ENCODE measurements around the gene IL7R. TPM values are rescaled to one million over a fixed set of nuclear protein-coding genes. Genes with fewer than 3 reads are reported as not detected.

Gene IL7R
- total and polyA plus RNA-seq, 2 of the 13 experiments (the other 11 are each of a cell fraction or from before 2014, with no cell fraction given) = not detected

- POLR2A ChIA-PET = no interaction called here
- Histone ChIP-seq H3K9ac (ENCODE audit: insufficient read depth, low read depth, low read length) (no peak overlapping the region), H3K36me3 (replicated peaks in 1 of 2; ENCODE audit: control insufficient read depth in 1 of 2, insufficient read depth in 2 of 2, low read length in 2 of 2) (no peaks in the 10 kb centered on the region), H3K4me2 (ENCODE audit: low read depth, low read length) (no peak overlapping the region), H3K27ac (ENCODE audit: extremely low read length, insufficient read depth, low read length) (no peak overlapping the region), H2AFZ (ENCODE audit: low read length) (no peak overlapping the region), H3K4me3 (replicated peaks in 1 of 3; ENCODE audit: insufficient read depth in 1 of 3, low read depth in 2 of 3, low read length in 3 of 3) (no peak overlapping the region), H3K9me3 (ENCODE audit: low read length) (no peaks in the 10 kb centered on the region), H4K20me1 (ENCODE audit: insufficient read depth, low read length) (no peaks in the 10 kb centered on the region), H3K4me1 (ENCODE audit: insufficient read depth, low read length) (no peaks in the 10 kb centered on the region), H3K27me3 (ENCODE audit: control insufficient read depth in 1 of 2, insufficient read depth in 2 of 2, low read length in 2 of 2) (no peaks in the 10 kb centered on the region), H3K79me2 (ENCODE audit: insufficient read depth, low read length) (no peaks in the 10 kb centered on the region)
- no TSS peak for BruUV-seq (replicated peaks)
- FAIRE-seq = no peak
- intact Hi-C loops (cut with micrococcal nuclease; ENCODE audit: unreplicated experiment) = no loop called here
- in situ Hi-C loops (cut with HindIII; ENCODE audit: extremely low pct_ligation_motif_present, low pct_unique_long_range_greater_than_20kb) = no loop called here
- no peak for DNase-seq (ENCODE audit: low spot score)
- CTCF ChIA-PET (ENCODE audit: low intra/inter-chr PET ratio, low total read pairs) = no interaction called here
- ATAC-seq = no peak
- no peak for TF ChIP-seq MTF2 (CRISPR knock-in tag; IDR thresholded peaks at IDR 0.05; ENCODE audit: borderline replicate concordance)
- TF ChIP-seq ZBTB25 (CRISPR knock-in tag; IDR thresholded peaks at IDR 0.05) = no peak
- no peak for TF ChIP-seq ZC3H4 (CRISPR knock-in tag; IDR thresholded peaks at IDR 0.05; ENCODE audit: borderline replicate concordance)
- no peak for TF ChIP-seq TBX3 (IDR thresholded peaks at IDR 0.05; ENCODE audit: borderline replicate concordance)
- no peak for TF ChIP-seq IRF9 (CRISPR knock-in tag; IDR thresholded peaks at IDR 0.05; ENCODE audit: borderline replicate concordance)
- no peak for TF ChIP-seq ZNF549 (CRISPR knock-in tag; IDR thresholded peaks at IDR 0.05)
- no peak for TF ChIP-seq ZNF713 (CRISPR knock-in tag; IDR thresholded peaks at IDR 0.05)
- no peak for TF ChIP-seq REXO4 (CRISPR knock-in tag; IDR thresholded peaks at IDR 0.05; ENCODE audit: borderline replicate concordance)
- TF ChIP-seq ZNF280B (CRISPR knock-in tag; IDR thresholded peaks at IDR 0.05; ENCODE audit: borderline replicate concordance) = no peak
- no peak for TF ChIP-seq MAZ (IDR thresholded peaks at IDR 0.05; ENCODE audit: borderline replicate concordance, low read depth, low read length)
- TF ChIP-seq MAZ (CRISPR knock-in tag; IDR thresholded peaks at IDR 0.05; ENCODE audit: low read depth) = no peak
- no peak for TF ChIP-seq CSRNP2 (CRISPR knock-in tag; conservative IDR thresholded peaks at IDR 0.05; ENCODE audit: low read depth)
- TF ChIP-seq ZBTB34 (CRISPR knock-in tag; IDR thresholded peaks at IDR 0.05) = no peak
- no peak for TF ChIP-seq ZNF235 (CRISPR knock-in tag; IDR thresholded peaks at IDR 0.05; ENCODE audit: borderline replicate concordance)
- no peak for TF ChIP-seq NFRKB (IDR thresholded peaks at IDR 0.05)
Measured at GRCh38 chr5:35879649-35880048, 23.0 kb downstream of the IL7R start.

Measured in HepG2 (cell line).